Stimulated activated CD8-positive, alpha-beta memory T cell treated with anti-CD3 and anti-CD28 coated beads, Interleukin-4, amount 100 ng/mL, for 24 hours (primary cell): ENCODE results near the gene MGST3.
A peak's percentile ranks its signal among the peaks of the same experiment; 100 is the strongest.
"Not testable (repeated sequence)": the region's sequence is repeated elsewhere in the genome, so short reads cannot be mapped to it uniquely, and the experiment has no call there.

Experiments
- DNase-seq: peaks from one replicate; pipeline ENCODE4 v3.0.0-alpha.2; 2020; ENCODE audit warnings: low read depth

The MGST3 gene

GRCh38 chr1:165630629-165631341 is at the start of gene MGST3:
Gene MGST3, plus strand, starts transcription at chr1:165631234. Its CDS starts 18,614 bp downstream, at chr1:165649848.
- DNase-seq: peak; percentile 93

GRCh38 chr1:165581926-165582325 is 49.1 kb upstream of the MGST3 start:
- no peak for DNase-seq

GRCh38 chr1:165586398-165586797 is 44.6 kb upstream of the MGST3 start:
- no peak for DNase-seq

- DNase-seq: not testable (repeated sequence)
Observed at GRCh38 chr1:165591391-165591790, 39.6 kb upstream of the MGST3 start.

GRCh38 chr1:165592945-165593823 is 37.9 kb upstream of the MGST3 start:
- DNase-seq: peak; percentile 55

- DNase-seq: no peak
Observed at GRCh38 chr1:165595246-165595938, 35.6 kb upstream of the MGST3 start.

- peak; percentile 94 for DNase-seq
Observed at GRCh38 chr1:165597883-165598675, 33.0 kb upstream of the MGST3 start.

- DNase-seq: no peak
Observed at GRCh38 chr1:165598676-165599059, 32.4 kb upstream of the MGST3 start.

- DNase-seq: no peak
Observed at GRCh38 chr1:165600793-165601192, 30.2 kb upstream of the MGST3 start.

- DNase-seq: no peak
Observed at GRCh38 chr1:165603810-165604209, 27.2 kb upstream of the MGST3 start.

- no peak for DNase-seq
Observed at GRCh38 chr1:165605246-165605645, 25.8 kb upstream of the MGST3 start.

- DNase-seq: not testable (repeated sequence)
Observed at GRCh38 chr1:165606676-165607075, 24.4 kb upstream of the MGST3 start.

GRCh38 chr1:165610866-165611265 is 20.2 kb upstream of the MGST3 start:
- no peak for DNase-seq

- DNase-seq: no peak
Observed at GRCh38 chr1:165612062-165612461, 19.0 kb upstream of the MGST3 start.

- DNase-seq: no peak
Observed at GRCh38 chr1:165616054-165616612, 14.9 kb upstream of the MGST3 start.

- no peak for DNase-seq
Observed at GRCh38 chr1:165616987-165617546, 14.0 kb upstream of the MGST3 start.

- no peak for DNase-seq
Observed at GRCh38 chr1:165619647-165620151, 11.3 kb upstream of the MGST3 start.

- DNase-seq: no peak
Observed at GRCh38 chr1:165623624-165624023, 7.4 kb upstream of the MGST3 start.

GRCh38 chr1:165624441-165624840 is 6.6 kb upstream of the MGST3 start:
- no peak for DNase-seq

- DNase-seq: no peak
Observed at GRCh38 chr1:165628147-165628822, 2.7 kb upstream of the MGST3 start.
